ENCODE data around the gene MED13L.

MED13L gene

GRCh38 chr12:116153983-116154382 lies 123.5 kb downstream of the MED13L start:
- DNase-seq (ENCODE audit: extremely low read depth, low read depth), result no peak
- no peak for TF ChIP-seq CTCF (IDR thresholded peaks at IDR 0.05; ENCODE audit: low read depth, low read length, missing control alignments)
- no peak overlapping the region for H3K4me3 ChIP-seq (replicated peaks; ENCODE audit: low read depth, low read length)

GRCh38 chr12:116153113-116153512 lies 124.4 kb downstream of the MED13L start:
- H3K4me3 ChIP-seq (replicated peaks; ENCODE audit: low read depth, low read length), result no peak overlapping the region
- DNase-seq (ENCODE audit: extremely low read depth, low read depth), result no peak
- TF ChIP-seq CTCF (IDR thresholded peaks at IDR 0.05; ENCODE audit: low read depth, low read length, missing control alignments), result no peak

- no peak overlapping the region for H3K4me3 ChIP-seq (replicated peaks; ENCODE audit: low read depth, low read length)
- no peak for TF ChIP-seq CTCF (IDR thresholded peaks at IDR 0.05; ENCODE audit: low read depth, low read length, missing control alignments)
- no peak for DNase-seq (ENCODE audit: extremely low read depth, low read depth)
Measured at GRCh38 chr12:116152268-116152667, 125.2 kb downstream of the MED13L start.

- H3K4me3 ChIP-seq (replicated peaks; ENCODE audit: low read depth, low read length), result no peak overlapping the region
- no peak for DNase-seq (ENCODE audit: extremely low read depth, low read depth)
- TF ChIP-seq CTCF (IDR thresholded peaks at IDR 0.05; ENCODE audit: low read depth, low read length, missing control alignments), result no peak
Measured at GRCh38 chr12:116150452-116150851, 127.0 kb downstream of the MED13L start.

- no peak for DNase-seq (ENCODE audit: extremely low read depth, low read depth)
- H3K4me3 ChIP-seq (replicated peaks; ENCODE audit: low read depth, low read length), result no peak overlapping the region
- no peak for TF ChIP-seq CTCF (IDR thresholded peaks at IDR 0.05; ENCODE audit: low read depth, low read length, missing control alignments)
Measured at GRCh38 chr12:116150001-116150400, 127.5 kb downstream of the MED13L start.

GRCh38 chr12:116148844-116149243 lies 128.6 kb downstream of the MED13L start:
- DNase-seq (ENCODE audit: extremely low read depth, low read depth), result no peak
- no peak overlapping the region for H3K4me3 ChIP-seq (replicated peaks; ENCODE audit: low read depth, low read length)
- no peak for TF ChIP-seq CTCF (IDR thresholded peaks at IDR 0.05; ENCODE audit: low read depth, low read length, missing control alignments)

GRCh38 chr12:116146386-116146785 lies 131.1 kb downstream of the MED13L start:
- no peak for TF ChIP-seq CTCF (IDR thresholded peaks at IDR 0.05; ENCODE audit: low read depth, low read length, missing control alignments)
- no peak overlapping the region for H3K4me3 ChIP-seq (replicated peaks; ENCODE audit: low read depth, low read length)
- no peak for DNase-seq (ENCODE audit: extremely low read depth, low read depth)
